SK-N-MC (cell line): ENCODE data around the gene CMTM8.

ENCODE experiments used
- DNase-seq: peaks from one replicate; pipeline ENCODE4 v3.0.0-alpha.2; 2011; ENCODE audit warnings: low read depth, low spot score
- H3K27ac ChIP-seq: fragments of 200-600 bp; sonication (generic); 2 replicates; pipeline ENCODE4 v1.5.1; 2016; ENCODE audit warnings: mixed run types
- H3K36me3 ChIP-seq: fragments of 200-600 bp; sonication (generic); 2 replicates; pipeline ENCODE4 v1.6.1; 2017; ENCODE audit warnings: antibody characterized with exemption, low read length, mixed read lengths; ENCODE audit not compliant: insufficient read depth
- H3K4me3 ChIP-seq: fragments of 200-600 bp; sonication (generic); 2 replicates; pipeline ENCODE4 v1.5.1; 2016
- H3K9ac ChIP-seq: fragments of 200-600 bp; sonication (generic); 2 replicates; pipeline ENCODE4 v1.8.0; 2017; ENCODE audit warnings: mixed run types, mixed read lengths; ENCODE audit not compliant: insufficient read length
- H3K9me3 ChIP-seq: fragments of 200-600 bp; sonication (generic); 2 replicates; pipeline ENCODE4 v1.6.1; 2017; ENCODE audit warnings: low read depth, mild to moderate bottlenecking, antibody characterized with exemption, low read length, moderate library complexity, mixed read lengths
- EZH2 ChIP-seq: fragments of 200-600 bp; sonication (generic); IDR thresholded peaks from one replicate; pipeline ENCODE4 v1.6.1; 2017; ENCODE audit warnings: antibody characterized with exemption
- FOXP2 ChIP-seq: optimal IDR thresholded peaks from 2 replicates; pipeline ENCODE3; 2011; ENCODE audit warnings: mild to moderate bottlenecking, moderate library complexity; ENCODE audit not compliant: insufficient read depth; ENCODE audit errors: extremely low read length, control extremely low read depth
- POLR2AphosphoS5 ChIP-seq: IDR thresholded peaks from 2 replicates; pipeline ENCODE4 v1.6.1; 2012; ENCODE audit warnings: mild to moderate bottlenecking, low read depth, low read length, borderline replicate concordance

CMTM8 gene

GRCh38 chr3:32200992-32201758 lies 37.3 kb upstream of the CMTM8 start:
- H3K9ac ChIP-seq, result no peak overlapping the region
- no peak overlapping the region for H3K27ac ChIP-seq
- no peak for DNase-seq
- no peaks in the 10 kb centered on the region for H3K36me3 ChIP-seq
- no peak overlapping the region for H3K4me3 ChIP-seq
- TF ChIP-seq EZH2 (no peak), POLR2AphosphoS5 (no peak), FOXP2 (no peak)
- H3K9me3 ChIP-seq, result no peaks in the 10 kb centered on the region

- H3K27ac ChIP-seq, result no peak overlapping the region
- no peak for TF ChIP-seq FOXP2
- no peak for TF ChIP-seq EZH2
- TF ChIP-seq POLR2AphosphoS5, result no peak
- no peak overlapping the region for H3K9ac ChIP-seq
- H3K4me3 ChIP-seq, result no peak overlapping the region
- no peaks in the 10 kb centered on the region for H3K36me3 ChIP-seq
- H3K9me3 ChIP-seq, result no peaks in the 10 kb centered on the region
- no peak for DNase-seq
These were observed 36.0 kb upstream of the CMTM8 start for GRCh38 chr3:32202496-32202895.

DNA sequence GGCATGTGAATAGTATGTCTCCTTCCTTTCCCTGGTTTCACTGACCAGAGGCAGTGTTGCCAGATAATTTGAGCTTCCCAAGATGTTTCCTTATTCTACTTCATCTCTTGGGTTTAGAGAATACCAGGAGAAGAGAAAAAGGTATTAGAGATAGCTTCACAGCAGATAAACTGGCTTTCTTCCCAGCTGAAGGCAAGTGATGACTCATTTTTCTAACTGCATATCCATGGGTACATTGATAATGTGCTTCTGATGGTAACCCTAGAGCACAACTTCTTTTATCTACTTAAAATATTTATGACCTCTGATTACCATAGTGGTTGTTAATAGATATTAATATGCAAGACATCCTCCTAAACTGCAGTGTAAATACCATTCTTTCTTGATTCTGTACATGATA lies 34.6 kb upstream of the CMTM8 start:
- no peak overlapping the region for H3K9ac ChIP-seq
- H3K36me3 ChIP-seq, result no peaks in the 10 kb centered on the region
- no peaks in the 10 kb centered on the region for H3K9me3 ChIP-seq
- TF ChIP-seq POLR2AphosphoS5 (no peak), EZH2 (no peak), FOXP2 (no peak)
- H3K4me3 ChIP-seq, result no peak overlapping the region
- DNase-seq, result no peak
- no peak overlapping the region for H3K27ac ChIP-seq

DNA sequence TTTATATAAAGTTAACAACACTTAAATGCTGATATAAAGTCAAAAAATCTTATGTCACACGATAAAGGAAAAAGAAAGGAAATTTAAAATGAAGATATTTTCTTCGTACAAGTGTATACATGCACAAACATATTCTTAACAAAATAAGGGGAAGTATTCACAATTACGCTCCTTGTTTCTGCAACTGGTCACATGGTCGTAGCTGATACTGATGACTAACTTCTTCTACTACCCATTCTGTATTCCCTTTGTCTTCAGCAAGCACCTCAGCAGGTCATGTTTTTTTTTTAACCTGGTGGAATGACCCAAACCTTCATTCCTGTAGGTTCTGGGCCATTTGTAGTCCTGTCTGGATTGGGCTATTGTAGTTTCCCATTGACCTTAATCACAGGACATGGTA lies 30.0 kb upstream of the CMTM8 start:
- no peak for DNase-seq
- no peaks in the 10 kb centered on the region for H3K36me3 ChIP-seq
- no peak overlapping the region for H3K4me3 ChIP-seq
- TF ChIP-seq EZH2, result no peak
- no peak overlapping the region for H3K27ac ChIP-seq
- no peak overlapping the region for H3K9ac ChIP-seq
- no peaks in the 10 kb centered on the region for H3K9me3 ChIP-seq

GRCh38 chr3:32215185-32215584 lies 23.3 kb upstream of the CMTM8 start:
- H3K27ac ChIP-seq, result no peak overlapping the region
- no peak for DNase-seq
- no peak for TF ChIP-seq EZH2
- no peak for TF ChIP-seq POLR2AphosphoS5
- no peak for TF ChIP-seq FOXP2

GRCh38 chr3:32216172-32216783 lies 22.2 kb upstream of the CMTM8 start:
- Histone ChIP-seq H3K36me3 (no peaks in the 10 kb centered on the region), H3K9me3 (no peaks in the 10 kb centered on the region), H3K9ac (no peak overlapping the region), H3K4me3 (no peak overlapping the region), H3K27ac (no peak overlapping the region)
- TF ChIP-seq EZH2, result no peak
- TF ChIP-seq POLR2AphosphoS5, result no peak
- TF ChIP-seq FOXP2, result no peak
- no peak for DNase-seq

More at GRCh38 chr3:32215185-32215584, 23.3 kb upstream of the CMTM8 start:
- Histone ChIP-seq H3K9ac (no peak overlapping the region), H3K36me3 (no peaks in the 10 kb centered on the region), H3K9me3 (no peaks in the 10 kb centered on the region), H3K4me3 (no peak overlapping the region)

GRCh38 chr3:32217339-32217738 lies 21.1 kb upstream of the CMTM8 start:
- TF ChIP-seq FOXP2 (no peak), POLR2AphosphoS5 (no peak), EZH2 (no peak)
- no peak for DNase-seq

GRCh38 chr3:32219537-32219936 lies 18.9 kb upstream of the CMTM8 start:
- TF ChIP-seq FOXP2, result no peak
- TF ChIP-seq POLR2AphosphoS5, result no peak
- TF ChIP-seq EZH2, result no peak

More at GRCh38 chr3:32217339-32217738, 21.1 kb upstream of the CMTM8 start:
- Histone ChIP-seq H3K27ac (no peak overlapping the region), H3K9ac (no peak overlapping the region), H3K36me3 (no peaks in the 10 kb centered on the region), H3K4me3 (no peak overlapping the region), H3K9me3 (no peaks in the 10 kb centered on the region)

More at GRCh38 chr3:32219537-32219936, 18.9 kb upstream of the CMTM8 start:
- Histone ChIP-seq H3K27ac (no peak overlapping the region), H3K9ac (no peak overlapping the region), H3K36me3 (no peaks in the 10 kb centered on the region), H3K4me3 (no peak overlapping the region), H3K9me3 (no peaks in the 10 kb centered on the region)
- no peak for DNase-seq
